OCI-LY3 (cell line): ENCODE data around the gene ARHGAP28.

Source experiments
- EZH2phosphoT487 ChIP-seq: fragments of 200-600 bp; shearing (Covaris generic); IDR thresholded peaks from 2 replicates; pipeline ENCODE4 v1.6.1; 2018; ENCODE audit warnings: antibody characterized with exemption, mixed run types, low read depth
- TF ChIP-seq, protein P1 (sequence below): fragments of 200-600, 300-600 bp; sonication (generic); IDR thresholded peaks from 2 replicates; pipeline ENCODE4 v1.5.1; 2014; ENCODE audit warnings: antibody characterized with exemption, low read length, low read depth

DNA sequence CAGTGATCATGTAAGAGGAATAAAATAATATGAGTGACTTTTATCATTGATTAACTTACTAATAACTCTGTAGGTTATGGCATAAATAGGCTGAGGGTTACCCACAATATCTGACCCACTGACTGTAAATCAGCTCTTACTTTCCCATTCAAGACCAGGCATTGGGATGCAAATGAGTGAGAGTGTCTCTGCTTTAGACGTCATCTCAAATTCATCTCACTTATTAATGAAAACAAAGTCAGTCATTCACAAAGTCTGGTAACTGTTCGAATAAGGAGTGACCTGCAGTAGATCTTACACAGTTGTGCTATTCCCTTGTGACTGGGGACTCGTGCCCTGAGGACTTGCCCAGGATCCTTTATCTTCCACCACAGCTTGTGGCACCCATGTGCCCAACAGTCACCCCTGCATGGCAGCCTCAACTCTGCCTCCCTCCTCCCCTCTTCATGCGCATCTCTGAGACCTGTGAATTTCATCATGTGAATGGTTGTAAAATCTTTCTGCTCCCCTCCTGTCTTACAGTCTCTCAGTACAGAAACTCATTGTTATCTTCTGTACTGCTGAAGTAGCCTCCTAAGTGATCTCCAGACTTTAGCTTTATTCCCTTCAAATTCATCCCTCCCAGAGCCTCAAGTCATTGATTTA is 131.4 kb downstream of the ARHGAP28 start:
- TF ChIP-seq, protein P1, sequence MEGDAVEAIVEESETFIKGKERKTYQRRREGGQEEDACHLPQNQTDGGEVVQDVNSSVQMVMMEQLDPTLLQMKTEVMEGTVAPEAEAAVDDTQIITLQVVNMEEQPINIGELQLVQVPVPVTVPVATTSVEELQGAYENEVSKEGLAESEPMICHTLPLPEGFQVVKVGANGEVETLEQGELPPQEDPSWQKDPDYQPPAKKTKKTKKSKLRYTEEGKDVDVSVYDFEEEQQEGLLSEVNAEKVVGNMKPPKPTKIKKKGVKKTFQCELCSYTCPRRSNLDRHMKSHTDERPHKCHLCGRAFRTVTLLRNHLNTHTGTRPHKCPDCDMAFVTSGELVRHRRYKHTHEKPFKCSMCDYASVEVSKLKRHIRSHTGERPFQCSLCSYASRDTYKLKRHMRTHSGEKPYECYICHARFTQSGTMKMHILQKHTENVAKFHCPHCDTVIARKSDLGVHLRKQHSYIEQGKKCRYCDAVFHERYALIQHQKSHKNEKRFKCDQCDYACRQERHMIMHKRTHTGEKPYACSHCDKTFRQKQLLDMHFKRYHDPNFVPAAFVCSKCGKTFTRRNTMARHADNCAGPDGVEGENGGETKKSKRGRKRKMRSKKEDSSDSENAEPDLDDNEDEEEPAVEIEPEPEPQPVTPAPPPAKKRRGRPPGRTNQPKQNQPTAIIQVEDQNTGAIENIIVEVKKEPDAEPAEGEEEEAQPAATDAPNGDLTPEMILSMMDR: no peak
- no peak for TF ChIP-seq EZH2phosphoT487
